A673 (cell line): ENCODE measurements around the gene TMC1.

ENCODE experiments used
- CTCF ChIP-seq: fragments of 300-800, 200-600 bp; sonication (generic); conservative IDR thresholded peaks from 2 replicates; pipeline ENCODE4 v1.5.1; 2017; ENCODE audit warnings: low read depth, mild to moderate bottlenecking, antibody characterized with exemption, low read length, moderate library complexity, mixed read lengths
- EZH2 ChIP-seq: fragments of 200-600 bp; sonication (generic); IDR thresholded peaks from 2 replicates; pipeline ENCODE4 v1.6.1; 2017; ENCODE audit warnings: borderline replicate concordance, low read depth, mild to moderate bottlenecking, mixed read lengths, antibody characterized with exemption, low read length; ENCODE audit not compliant: poor library complexity, severe bottlenecking

- peak; percentile 32; the same call in 1 of the 2 replicates for TF ChIP-seq CTCF
- TF ChIP-seq EZH2 = no peak
Measured at GRCh38 chr9:72718503-72718902, 197.1 kb downstream of the TMC1 start.
